TTC549 (cell line): ENCODE results near the gene CLDN8.

Source experiments
- FAIRE-seq: peaks from 2 replicates; lab custom pipeline; 2012; peaks lifted over from hg19 to GRCh38; lab: Jason Lieb, UNC

CLDN8 gene

DNA sequence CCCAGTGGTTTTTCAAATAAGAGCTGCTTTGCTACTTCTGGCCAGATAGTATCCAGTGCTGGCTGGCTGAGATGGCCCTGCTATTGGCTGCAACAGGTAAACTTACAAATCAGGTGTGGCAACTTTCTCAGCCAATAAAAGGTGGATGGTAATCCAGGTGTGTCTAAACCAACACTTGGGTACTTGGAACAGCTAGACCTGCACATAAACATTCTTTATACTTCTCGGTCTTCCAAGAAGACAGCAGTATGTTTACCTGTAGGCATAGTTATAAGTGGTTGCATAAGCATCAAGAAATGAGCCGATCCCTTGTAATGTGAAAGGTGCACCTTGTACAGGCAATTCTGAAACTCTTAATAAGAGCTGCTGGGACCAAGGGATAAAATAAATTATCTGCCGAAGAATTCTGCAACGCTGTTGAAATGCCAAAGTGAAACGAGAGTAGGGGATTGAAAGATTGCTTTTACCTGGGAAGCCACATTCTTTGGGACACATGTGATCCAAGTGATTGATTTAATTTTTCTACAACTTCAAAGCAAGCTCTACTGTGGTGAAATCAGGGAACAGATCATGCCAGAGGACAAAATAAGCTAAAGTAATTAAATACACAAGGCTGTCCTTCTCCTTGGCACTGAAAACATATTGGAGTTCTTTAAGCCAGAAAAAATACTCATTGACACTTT, at the start of gene CLDN8:
Gene CLDN8, minus strand, starts transcription at position 57 of the 683 bp plus-strand sequence. CDS start 172 bp downstream, outside the sequence.
- FAIRE-seq, result no peak

- FAIRE-seq, result no peak
These were observed 41.9 kb upstream of the CLDN8 start for GRCh38 chr21:30257773-30258172.

DNA sequence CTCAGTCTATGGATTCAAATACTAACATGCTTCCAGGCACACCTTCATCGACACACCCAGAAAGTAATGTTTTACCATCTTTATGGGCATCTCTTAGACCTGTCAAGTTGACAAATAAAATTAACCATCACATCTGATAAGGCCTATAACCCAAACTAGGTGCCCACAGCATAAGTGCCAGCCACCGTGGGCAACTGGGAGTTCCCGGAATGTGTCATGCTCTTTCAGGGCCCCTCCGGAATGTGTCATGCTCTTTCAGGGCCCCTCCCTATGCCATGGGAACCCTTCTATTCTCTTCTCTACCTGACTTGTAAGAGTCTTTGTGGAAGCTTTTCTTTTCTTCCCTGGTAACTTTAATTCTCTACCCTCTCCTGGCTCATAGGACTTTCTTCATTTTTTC, 40.2 kb upstream of the CLDN8 start:
- FAIRE-seq, result no peak

DNA sequence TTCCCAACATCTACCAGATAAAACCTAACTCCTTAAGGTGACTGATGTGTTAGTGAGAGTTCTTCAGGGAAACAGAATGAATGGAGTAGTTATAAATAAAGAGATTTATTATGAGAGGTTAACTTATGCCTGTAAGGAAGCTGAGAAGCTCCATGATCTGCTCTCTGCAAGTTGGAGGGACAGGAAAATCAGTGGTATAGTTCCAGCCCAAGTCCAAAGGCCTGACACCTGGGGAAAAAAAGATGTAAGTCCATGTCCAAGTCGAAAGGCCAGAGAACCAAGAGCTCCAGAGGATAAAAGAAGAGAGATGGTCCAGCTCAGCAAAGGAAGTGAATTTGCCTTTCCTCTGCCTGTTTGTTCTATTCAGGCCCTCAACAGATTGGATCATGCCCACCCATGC, 39.8 kb upstream of the CLDN8 start:
- no peak for FAIRE-seq

GRCh38 chr21:30251781-30252180, 35.9 kb upstream of the CLDN8 start:
- FAIRE-seq, result no peak

- no peak for FAIRE-seq
These were observed 34.0 kb upstream of the CLDN8 start for GRCh38 chr21:30249936-30250335.

- FAIRE-seq, result no peak
These were observed 32.9 kb upstream of the CLDN8 start for GRCh38 chr21:30248844-30249243.

GRCh38 chr21:30245061-30245460, 29.2 kb upstream of the CLDN8 start:
- no peak for FAIRE-seq

GRCh38 chr21:30243691-30244090, 27.8 kb upstream of the CLDN8 start:
- no peak for FAIRE-seq

DNA sequence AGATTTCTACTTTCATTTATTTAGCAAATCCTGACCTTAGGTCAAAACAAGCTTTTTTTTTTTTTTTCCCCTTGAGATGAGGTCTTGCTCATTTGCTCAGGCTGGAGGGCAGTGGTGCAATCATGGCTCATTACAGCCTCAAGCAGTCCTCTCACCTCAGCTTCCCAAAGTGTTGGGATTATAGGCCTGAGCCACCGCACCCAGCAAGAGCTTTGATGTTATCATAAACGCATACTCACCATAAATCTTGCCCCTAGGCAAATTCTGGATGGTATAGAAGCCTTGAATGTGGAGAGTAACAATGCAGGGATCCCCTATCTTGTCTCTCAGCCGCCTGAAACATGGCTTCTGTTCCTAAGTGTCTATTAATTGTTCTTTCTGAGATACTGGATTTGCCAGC, 24.8 kb upstream of the CLDN8 start:
- no peak for FAIRE-seq

GRCh38 chr21:30238168-30238567, 22.3 kb upstream of the CLDN8 start:
- no peak for FAIRE-seq

DNA sequence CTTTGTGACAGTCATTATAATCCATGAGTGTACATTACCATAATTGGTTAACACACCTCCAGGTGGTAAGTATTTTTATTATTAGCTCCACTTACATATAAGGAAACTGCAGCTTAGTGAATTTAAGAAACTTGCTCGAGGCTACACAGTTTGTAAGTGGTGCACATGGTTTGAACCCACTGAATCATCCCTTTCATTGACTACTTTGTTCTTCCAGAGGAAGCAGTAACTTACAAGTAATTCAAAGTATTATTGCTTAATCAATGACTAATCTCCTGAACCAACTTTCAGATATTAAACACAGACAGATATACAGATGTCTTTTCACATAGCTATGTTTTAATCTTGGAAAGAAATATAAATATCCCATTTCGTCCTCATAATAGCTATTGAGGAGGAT, 18.7 kb upstream of the CLDN8 start:
- no peak for FAIRE-seq

- no peak for FAIRE-seq
These were observed 18.2 kb upstream of the CLDN8 start for GRCh38 chr21:30234050-30234449.

DNA sequence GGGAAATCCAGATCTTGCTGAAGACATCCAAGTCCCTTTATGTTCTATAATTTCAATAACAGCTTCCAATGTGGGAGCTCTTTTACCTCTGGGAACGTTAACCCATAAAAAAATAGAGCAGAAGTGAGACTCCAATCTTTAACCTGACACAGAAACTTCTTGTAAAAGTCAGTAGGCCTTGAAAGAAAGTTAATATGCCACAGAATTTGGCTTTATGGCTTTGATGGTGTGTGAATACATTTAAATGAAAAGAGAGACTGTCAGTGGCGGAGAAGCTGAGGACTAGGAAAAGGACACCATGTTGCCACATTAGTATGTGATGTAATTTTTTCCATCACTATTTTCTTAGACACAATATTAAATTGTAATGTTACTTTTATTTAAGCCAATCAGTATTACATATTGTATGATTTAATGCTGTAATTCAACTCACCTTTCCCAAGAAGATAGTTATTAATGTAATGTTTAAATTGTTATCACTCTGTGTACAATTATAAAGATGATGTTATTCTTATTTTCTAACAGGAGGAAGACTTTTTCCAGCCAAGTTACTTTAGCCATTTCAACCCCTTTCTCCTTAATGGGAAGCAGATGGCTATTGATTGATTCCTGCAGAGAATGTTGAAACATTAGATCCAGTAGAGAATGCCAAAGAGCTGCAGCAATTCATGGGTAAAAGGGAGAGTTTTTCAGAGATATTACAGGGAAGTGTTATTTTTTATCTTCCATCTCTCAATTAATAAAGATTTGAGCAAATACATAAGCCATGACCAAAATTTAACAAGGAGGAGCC, 17.5 kb upstream of the CLDN8 start:
- FAIRE-seq, result no peak

DNA sequence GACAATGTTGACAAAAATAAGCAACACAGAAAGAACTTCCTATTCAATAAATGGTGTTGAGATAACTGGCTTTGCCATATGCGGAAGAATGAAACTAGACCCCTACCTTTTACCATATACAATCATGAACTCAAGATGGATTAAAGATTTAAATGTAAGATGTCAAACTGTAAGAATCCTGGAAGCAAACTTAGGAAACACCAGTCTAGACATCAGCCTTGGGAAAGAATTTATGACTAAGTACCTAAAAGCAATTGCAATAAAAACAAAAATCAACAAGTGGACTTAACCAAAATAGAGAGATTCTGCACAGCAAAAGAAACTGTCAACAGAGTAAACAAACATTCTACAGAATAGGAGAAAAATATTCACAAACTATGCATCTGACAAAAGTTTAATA, 16.1 kb upstream of the CLDN8 start:
- no peak for FAIRE-seq

DNA sequence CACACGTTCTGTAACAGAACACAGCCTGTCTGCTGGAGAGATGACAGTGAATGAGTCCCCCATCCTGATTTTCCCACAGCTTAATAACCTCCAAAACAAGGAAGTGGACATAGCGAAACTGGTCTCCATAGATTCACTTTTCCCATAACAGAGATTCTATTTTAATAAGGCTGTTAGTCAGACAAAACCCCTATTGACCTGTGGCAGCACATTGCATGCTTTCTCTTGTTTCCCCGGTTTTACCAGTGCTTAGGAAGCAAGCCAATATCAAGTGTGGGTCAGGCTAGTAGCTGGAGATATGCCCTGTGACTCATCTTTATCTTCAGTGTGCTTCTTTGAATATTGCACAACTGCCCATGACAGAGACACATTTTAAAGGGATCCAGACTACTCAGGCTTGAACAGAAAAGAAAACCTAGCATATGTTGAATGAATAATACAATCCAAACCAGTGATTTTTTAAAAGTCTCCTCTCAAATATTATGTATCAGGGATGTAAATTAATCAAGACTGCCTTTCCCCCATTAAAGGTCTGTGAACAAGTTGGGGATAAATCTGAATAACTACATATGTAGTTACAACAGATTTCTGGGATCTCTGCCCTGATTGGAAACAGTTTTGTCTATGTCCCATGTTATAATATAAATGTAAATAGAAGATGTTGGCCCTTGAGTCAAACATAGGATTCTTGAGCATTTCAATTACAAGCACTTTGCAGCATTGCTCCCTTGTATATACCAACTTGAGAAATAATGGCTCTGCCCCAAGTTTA, 11.9 kb upstream of the CLDN8 start:
- FAIRE-seq, result no peak

- no peak for FAIRE-seq
These were observed 11.2 kb upstream of the CLDN8 start for GRCh38 chr21:30227128-30227527.

GRCh38 chr21:30223596-30223995, 7.7 kb upstream of the CLDN8 start:
- no peak for FAIRE-seq

GRCh38 chr21:30222724-30223123, 6.8 kb upstream of the CLDN8 start:
- FAIRE-seq, result no peak

- FAIRE-seq, result no peak
These were observed 4.8 kb downstream of the CLDN8 start for GRCh38 chr21:30211071-30211470.

DNA sequence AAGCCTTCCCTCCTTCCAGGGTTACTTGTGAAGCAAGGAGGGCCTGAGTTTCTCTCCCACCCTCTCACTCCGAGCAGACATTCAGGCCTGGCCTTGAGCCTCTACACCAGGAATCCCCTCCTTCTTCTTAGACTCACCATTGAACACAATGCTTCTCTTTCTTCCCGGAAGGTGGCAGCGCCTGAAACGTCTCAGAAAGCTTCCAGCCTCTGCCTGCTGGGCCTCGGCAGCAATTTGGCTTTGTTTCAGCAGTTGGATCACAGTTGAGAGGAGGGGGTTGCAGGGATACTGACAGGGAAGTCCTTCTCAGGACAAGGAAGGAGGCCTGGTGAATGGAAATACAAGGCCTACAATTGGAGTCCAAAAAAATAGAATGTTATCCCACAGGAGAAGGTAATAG, 6.3 kb downstream of the CLDN8 start:
- FAIRE-seq, result no peak

- FAIRE-seq, result no peak
These were observed 8.7 kb downstream of the CLDN8 start for GRCh38 chr21:30207252-30207579.

DNA sequence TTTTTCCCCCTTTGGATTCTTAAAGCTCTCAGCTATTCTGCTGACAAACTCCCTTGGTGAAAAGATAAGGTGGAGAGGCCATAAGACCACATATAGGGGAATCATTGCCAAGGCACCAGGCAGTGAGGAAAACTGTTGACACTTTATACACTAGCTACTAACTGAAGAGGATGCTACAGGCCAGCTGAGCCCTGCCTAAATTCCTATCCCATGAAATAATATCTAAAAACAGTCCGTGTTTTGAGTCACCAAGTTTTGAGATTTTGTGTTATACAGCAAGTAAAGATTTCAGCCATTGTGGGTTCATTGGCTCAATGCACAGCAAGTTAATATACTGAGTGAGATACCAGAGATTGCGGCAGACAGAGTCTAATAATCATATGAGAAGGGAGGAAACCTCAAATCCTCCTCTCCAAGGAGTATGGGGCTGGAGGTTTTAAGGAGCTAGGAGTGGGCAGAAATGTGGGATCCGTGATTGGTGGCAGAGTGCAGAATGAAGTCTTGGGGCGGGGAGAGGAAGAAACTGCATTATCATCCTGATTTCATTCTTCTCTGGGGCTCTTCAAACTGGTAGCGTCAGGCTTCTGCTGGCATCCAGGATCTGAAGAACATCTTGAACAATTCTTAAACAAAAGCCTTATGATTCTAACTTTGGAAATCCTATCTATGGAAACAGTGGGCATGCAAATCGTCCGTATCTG, 9.2 kb downstream of the CLDN8 start:
- FAIRE-seq, result no peak
